Measurements from ENCODE around the gene KDELR1.

Gene KDELR1

DNA sequence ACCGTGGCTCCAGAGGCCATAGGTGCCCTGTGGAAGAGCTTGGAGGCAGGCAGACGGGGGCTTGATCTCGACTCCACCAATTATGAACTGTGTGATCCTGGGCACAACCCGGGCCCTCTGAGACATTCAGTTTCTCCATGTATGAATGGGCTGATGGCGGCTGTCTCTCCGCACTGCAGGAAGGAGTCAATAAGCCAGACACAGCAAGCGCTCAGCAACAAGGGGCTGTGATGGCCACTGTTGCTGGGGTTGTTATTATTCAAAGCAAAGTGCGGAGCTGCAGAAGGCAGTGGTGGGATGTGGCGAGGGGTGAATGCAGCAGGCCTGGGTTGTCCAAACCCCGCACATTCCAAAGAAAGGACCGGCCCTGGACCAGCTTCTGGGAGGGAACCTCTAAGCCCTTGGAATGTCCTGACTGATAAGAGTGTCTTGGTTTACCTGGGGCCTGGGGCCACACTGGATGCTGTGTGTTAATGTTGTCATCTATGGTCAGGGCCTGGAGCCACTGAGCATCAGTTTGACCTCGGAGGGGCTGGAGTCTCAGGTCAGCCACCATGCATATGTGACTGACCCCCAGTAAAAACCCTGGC, 35.9 kb downstream of the KDELR1 start:
- in situ Hi-C loops (cut with MboI; ENCODE audit: low pct_unique_long_range_greater_than_20kb, low sequenced_read_pairs, unreplicated experiment): no loop called here
- TF ChIP-seq, protein P1, sequence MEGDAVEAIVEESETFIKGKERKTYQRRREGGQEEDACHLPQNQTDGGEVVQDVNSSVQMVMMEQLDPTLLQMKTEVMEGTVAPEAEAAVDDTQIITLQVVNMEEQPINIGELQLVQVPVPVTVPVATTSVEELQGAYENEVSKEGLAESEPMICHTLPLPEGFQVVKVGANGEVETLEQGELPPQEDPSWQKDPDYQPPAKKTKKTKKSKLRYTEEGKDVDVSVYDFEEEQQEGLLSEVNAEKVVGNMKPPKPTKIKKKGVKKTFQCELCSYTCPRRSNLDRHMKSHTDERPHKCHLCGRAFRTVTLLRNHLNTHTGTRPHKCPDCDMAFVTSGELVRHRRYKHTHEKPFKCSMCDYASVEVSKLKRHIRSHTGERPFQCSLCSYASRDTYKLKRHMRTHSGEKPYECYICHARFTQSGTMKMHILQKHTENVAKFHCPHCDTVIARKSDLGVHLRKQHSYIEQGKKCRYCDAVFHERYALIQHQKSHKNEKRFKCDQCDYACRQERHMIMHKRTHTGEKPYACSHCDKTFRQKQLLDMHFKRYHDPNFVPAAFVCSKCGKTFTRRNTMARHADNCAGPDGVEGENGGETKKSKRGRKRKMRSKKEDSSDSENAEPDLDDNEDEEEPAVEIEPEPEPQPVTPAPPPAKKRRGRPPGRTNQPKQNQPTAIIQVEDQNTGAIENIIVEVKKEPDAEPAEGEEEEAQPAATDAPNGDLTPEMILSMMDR (IDR thresholded peaks at IDR 0.05; ENCODE audit: extremely low read depth, insufficient read depth, missing control alignments): no peak
- no peak for DNase-seq (ENCODE audit: low spot score)

DNA sequence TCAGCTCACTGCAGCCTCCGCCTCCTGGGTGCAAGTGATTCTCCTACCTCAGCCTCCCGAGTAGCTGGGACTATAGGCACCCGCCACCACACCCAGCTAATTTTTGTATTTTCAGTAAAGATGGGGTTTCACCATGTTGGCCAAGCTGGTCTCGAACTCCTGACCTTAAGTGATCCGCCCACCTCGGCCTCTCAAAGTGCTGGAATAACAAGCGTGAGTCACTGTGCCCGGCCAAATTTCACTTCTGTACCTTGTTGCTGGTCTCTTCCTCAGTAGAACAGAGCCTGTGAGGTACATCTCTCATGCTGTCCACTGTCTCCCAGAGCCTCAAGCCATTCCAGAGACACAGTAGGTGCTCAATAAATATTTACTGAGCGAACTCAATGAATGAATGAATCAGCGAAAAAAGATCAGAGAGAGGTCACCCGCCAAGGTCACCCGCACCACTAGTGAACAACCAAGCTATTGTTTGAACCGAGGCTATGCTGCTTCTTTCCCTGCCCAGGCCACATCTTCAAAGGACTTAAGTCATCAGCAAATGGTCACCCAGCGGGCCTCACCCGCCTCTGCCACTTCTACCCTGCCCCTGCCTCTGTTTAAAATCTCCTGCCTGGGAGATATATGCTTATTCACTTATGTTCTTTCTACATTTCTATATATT, 36.9 kb downstream of the KDELR1 start:
- in situ Hi-C loops (cut with MboI; ENCODE audit: low pct_unique_long_range_greater_than_20kb, low sequenced_read_pairs, unreplicated experiment): no loop called here
- no peak for DNase-seq (ENCODE audit: low spot score)
- TF ChIP-seq, protein P1 (IDR thresholded peaks at IDR 0.05; ENCODE audit: extremely low read depth, insufficient read depth, missing control alignments): no peak

DNA sequence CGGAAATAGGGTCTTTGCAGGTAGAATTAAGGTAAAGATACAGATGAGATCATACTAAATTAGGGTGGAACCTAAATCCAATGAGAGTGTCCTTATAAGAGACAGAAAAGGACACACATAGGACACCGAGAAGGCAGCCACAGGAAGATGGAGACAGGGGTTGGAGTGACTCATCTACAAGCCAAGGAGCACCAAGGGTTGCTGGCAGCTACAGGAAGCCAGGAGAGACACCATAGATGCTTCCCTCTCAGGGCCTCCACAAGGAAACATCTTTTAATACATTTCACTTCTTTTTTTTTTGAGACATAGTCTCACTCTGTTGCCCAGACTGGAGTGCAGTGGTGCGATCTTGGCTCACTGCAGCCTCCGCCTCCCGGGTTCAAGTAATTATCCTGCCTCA, 37.7 kb downstream of the KDELR1 start:
- TF ChIP-seq, protein P1 (IDR thresholded peaks at IDR 0.05; ENCODE audit: extremely low read depth, insufficient read depth, missing control alignments): no peak
- DNase-seq (ENCODE audit: low spot score): no peak
- in situ Hi-C loops (cut with MboI; ENCODE audit: low pct_unique_long_range_greater_than_20kb, low sequenced_read_pairs, unreplicated experiment): no loop called here

DNA sequence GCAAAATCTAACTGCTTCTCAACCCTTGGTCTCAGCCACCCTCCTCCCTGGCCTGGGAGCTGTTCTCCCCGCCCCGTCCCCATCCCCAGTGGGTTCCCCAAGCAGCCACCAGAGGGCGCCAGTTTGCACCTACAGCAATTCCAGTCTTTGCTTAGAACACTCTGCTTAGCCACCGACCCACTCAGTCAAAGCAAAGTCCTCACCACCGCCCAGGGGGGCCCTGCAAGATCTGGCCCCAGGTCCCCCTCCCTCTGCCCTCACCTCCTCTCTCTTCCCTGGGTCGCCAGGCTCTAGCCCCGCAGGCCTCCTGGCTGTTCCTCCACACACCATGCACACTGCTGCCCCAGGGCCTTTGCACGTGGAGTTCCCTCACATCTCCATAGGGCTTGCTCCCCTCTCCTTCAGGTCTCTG, 40.0 kb downstream of the KDELR1 start:
- in situ Hi-C loops (cut with MboI; ENCODE audit: low pct_unique_long_range_greater_than_20kb, low sequenced_read_pairs, unreplicated experiment): no loop called here
- peak; percentile 82 for DNase-seq (ENCODE audit: low spot score)
- TF ChIP-seq, protein P1 (IDR thresholded peaks at IDR 0.05; ENCODE audit: extremely low read depth, insufficient read depth, missing control alignments): peak; percentile 81

DNA sequence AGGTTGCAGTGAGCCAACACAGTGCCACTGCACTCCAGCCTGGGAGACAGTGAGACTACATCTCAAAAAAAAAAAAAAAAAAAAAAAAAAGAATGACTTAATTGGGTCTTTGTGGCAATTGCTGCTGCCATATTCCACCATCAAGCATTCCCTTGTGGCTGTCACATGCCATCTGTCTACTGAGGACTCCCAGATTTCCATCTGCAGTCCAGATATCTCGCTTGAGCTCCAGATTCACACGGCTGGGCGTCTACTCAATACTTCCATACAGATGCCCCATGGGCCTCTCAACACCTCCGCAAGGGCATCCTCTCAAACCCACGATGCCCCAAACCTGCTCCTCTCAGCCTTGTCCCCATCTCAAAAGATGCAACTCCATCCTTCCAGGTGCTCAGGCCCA, 40.5 kb downstream of the KDELR1 start:
- no peak for DNase-seq (ENCODE audit: low spot score)
- TF ChIP-seq, protein P1 (IDR thresholded peaks at IDR 0.05; ENCODE audit: extremely low read depth, insufficient read depth, missing control alignments): no peak
- in situ Hi-C loops (cut with MboI; ENCODE audit: low pct_unique_long_range_greater_than_20kb, low sequenced_read_pairs, unreplicated experiment): no loop called here

DNA sequence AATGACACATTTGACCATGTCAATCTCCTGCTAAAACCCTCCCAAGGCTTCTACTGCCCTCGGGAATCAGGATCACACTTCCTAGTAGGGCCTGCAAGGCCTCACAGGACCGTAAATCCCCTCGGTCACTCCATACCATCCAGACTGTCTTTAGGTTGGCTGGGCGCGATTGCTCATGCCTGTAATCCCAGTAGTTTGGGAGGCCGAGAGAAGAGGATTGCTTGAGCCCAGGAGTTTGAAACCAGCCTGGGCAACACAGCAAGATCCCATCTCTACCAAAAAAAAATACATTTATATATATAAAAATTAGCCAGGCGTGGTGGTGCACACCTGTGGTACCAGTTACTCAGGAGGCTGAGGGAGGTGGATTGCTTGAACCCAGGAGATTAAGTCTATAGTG, 42.6 kb downstream of the KDELR1 start:
- DNase-seq (ENCODE audit: low spot score): no peak
- in situ Hi-C loops (cut with MboI; ENCODE audit: low pct_unique_long_range_greater_than_20kb, low sequenced_read_pairs, unreplicated experiment): no loop called here
- TF ChIP-seq, protein P1 (IDR thresholded peaks at IDR 0.05; ENCODE audit: extremely low read depth, insufficient read depth, missing control alignments): no peak
